Measurements from ENCODE around the gene THAP7.

Gene THAP7

GRCh38 chr22:20980523-20980922 lies 21.4 kb downstream of the THAP7 start:
- TF ChIP-seq CTCF (IDR thresholded peaks at IDR 0.05; ENCODE audit: low read depth, low read length) = no peak
- H3K4me3 ChIP-seq (ENCODE audit: low read depth, low read length) = no peak overlapping the region
- no peak overlapping the region for H3K27ac ChIP-seq
- no peaks in the 10 kb centered on the region for H3K9me3 ChIP-seq (ENCODE audit: severe bottlenecking)
- H3K27me3 ChIP-seq (ENCODE audit: insufficient read depth, low read depth, severe bottlenecking) = no peaks in the 10 kb centered on the region
- DNase-seq = no peak
- peaks cover 6% of the 10 kb centered on the region for H3K36me3 ChIP-seq

- Histone ChIP-seq H3K27me3 (ENCODE audit: insufficient read depth, low read depth, severe bottlenecking) (no peaks in the 10 kb centered on the region), H3K9me3 (ENCODE audit: severe bottlenecking) (no peaks in the 10 kb centered on the region), H3K36me3 (peaks cover 6% of the 10 kb centered on the region), H3K27ac (no peak overlapping the region), H3K4me3 (ENCODE audit: low read depth, low read length) (no peak overlapping the region)
- no peak for DNase-seq
- TF ChIP-seq CTCF (IDR thresholded peaks at IDR 0.05; ENCODE audit: low read depth, low read length) = no peak
Measured at GRCh38 chr22:20979940-20980453, 21.9 kb downstream of the THAP7 start.

- Histone ChIP-seq H3K4me3 (ENCODE audit: low read depth, low read length) (no peak overlapping the region), H3K27ac (no peak overlapping the region), H3K36me3 (peaks cover 6% of the 10 kb centered on the region)
Measured at GRCh38 chr22:20979243-20979809, 22.6 kb downstream of the THAP7 start.

GRCh38 chr22:20978419-20978818 lies 23.5 kb downstream of the THAP7 start:
- Histone ChIP-seq H3K4me3 (ENCODE audit: low read depth, low read length) (no peak overlapping the region), H3K27me3 (ENCODE audit: insufficient read depth, low read depth, severe bottlenecking) (no peaks in the 10 kb centered on the region), H3K36me3 (peaks cover 3% of the 10 kb centered on the region; the same call in 1 of the 2 replicates), H3K9me3 (ENCODE audit: severe bottlenecking) (no peaks in the 10 kb centered on the region), H3K27ac (no peak overlapping the region)
- TF ChIP-seq CTCF (IDR thresholded peaks at IDR 0.05; ENCODE audit: low read depth, low read length) = no peak
- DNase-seq = no peak

More at GRCh38 chr22:20979243-20979809, 22.6 kb downstream of the THAP7 start:
- no peaks in the 10 kb centered on the region for H3K9me3 ChIP-seq (ENCODE audit: severe bottlenecking)
- no peak for TF ChIP-seq CTCF (IDR thresholded peaks at IDR 0.05; ENCODE audit: low read depth, low read length)
- DNase-seq = no peak
- H3K27me3 ChIP-seq (ENCODE audit: insufficient read depth, low read depth, severe bottlenecking) = no peaks in the 10 kb centered on the region

GRCh38 chr22:20977516-20978170 lies 24.3 kb downstream of the THAP7 start:
- Histone ChIP-seq H3K4me3 (ENCODE audit: low read depth, low read length) (no peak overlapping the region), H3K27me3 (ENCODE audit: insufficient read depth, low read depth, severe bottlenecking) (no peaks in the 10 kb centered on the region), H3K27ac (no peak overlapping the region), H3K9me3 (ENCODE audit: severe bottlenecking) (no peaks in the 10 kb centered on the region), H3K36me3 (peaks cover 3% of the 10 kb centered on the region; the same call in 1 of the 2 replicates)
- TF ChIP-seq CTCF (IDR thresholded peaks at IDR 0.05; ENCODE audit: low read depth, low read length) = no peak
- DNase-seq = no peak

All from WERI-Rb-1 (cell line).